LNCaP clone FGC (cell line): ENCODE data around the gene FAM209B.
A peak's percentile ranks its signal among the peaks of the same experiment; 100 is the strongest.

Experiments used
- DNase-seq: peaks from one replicate; pipeline ENCODE4 v3.0.0-alpha.2; 2011; ENCODE audit warnings: low read depth
- H3K4me3 ChIP-seq: 2 replicates; pipeline ENCODE4 v1.5.1; 2011; ENCODE audit warnings: mild to moderate bottlenecking, low read depth, low read length, control low read depth
- TF ChIP-seq, protein P1 (sequence below): IDR thresholded peaks from 2 replicates; pipeline ENCODE4 v1.5.1; 2012; ENCODE audit warnings: mild to moderate bottlenecking; ENCODE audit not compliant: control insufficient read depth, insufficient read depth; ENCODE audit errors: extremely low read depth

The FAM209B gene

DNA sequence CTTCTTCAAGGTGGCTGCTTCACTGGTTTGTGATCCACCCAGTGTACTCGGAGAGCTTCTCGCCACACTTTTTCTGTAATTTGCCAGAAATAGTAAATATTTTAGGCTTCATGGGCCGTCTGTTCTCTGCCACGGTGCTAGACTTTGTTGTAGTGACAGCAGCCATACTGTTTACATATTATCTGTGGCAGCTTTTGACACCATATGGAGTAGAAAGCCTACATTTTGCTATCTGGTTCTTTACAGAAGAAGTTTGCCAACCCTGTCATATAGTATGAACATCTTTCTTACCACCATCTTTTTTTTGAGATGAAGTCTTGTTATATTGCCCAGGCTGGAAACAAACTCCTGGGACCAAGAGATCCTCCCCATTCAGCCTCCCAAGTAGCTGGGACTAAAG lies 32.5 kb downstream of the FAM209B start:
- TF ChIP-seq, protein P1, sequence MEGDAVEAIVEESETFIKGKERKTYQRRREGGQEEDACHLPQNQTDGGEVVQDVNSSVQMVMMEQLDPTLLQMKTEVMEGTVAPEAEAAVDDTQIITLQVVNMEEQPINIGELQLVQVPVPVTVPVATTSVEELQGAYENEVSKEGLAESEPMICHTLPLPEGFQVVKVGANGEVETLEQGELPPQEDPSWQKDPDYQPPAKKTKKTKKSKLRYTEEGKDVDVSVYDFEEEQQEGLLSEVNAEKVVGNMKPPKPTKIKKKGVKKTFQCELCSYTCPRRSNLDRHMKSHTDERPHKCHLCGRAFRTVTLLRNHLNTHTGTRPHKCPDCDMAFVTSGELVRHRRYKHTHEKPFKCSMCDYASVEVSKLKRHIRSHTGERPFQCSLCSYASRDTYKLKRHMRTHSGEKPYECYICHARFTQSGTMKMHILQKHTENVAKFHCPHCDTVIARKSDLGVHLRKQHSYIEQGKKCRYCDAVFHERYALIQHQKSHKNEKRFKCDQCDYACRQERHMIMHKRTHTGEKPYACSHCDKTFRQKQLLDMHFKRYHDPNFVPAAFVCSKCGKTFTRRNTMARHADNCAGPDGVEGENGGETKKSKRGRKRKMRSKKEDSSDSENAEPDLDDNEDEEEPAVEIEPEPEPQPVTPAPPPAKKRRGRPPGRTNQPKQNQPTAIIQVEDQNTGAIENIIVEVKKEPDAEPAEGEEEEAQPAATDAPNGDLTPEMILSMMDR = no peak
- H3K4me3 ChIP-seq = no peak overlapping the region
- no peak for DNase-seq

DNA sequence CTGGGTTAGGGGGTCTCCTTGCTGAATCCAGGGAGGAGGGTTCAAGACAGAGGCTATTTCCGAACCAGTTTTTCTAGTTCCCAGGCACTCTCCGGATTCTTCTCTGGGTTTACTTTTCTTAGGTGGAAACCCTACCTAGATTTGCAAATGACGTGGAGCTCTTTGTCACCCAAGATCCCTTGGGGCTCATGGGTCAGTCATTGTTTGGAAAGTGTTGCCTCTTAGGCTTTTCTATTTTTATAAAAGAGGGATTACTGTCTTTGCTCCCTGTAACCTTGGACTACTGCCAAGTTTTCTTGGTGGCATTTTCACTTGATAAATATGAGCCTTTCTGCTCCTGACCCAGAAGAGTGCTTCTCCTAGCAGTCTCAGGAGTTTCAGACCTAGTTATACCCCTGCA lies 33.6 kb downstream of the FAM209B start:
- no peak overlapping the region for H3K4me3 ChIP-seq
- DNase-seq = peak; percentile 7
- TF ChIP-seq, protein P1 = no peak

DNA sequence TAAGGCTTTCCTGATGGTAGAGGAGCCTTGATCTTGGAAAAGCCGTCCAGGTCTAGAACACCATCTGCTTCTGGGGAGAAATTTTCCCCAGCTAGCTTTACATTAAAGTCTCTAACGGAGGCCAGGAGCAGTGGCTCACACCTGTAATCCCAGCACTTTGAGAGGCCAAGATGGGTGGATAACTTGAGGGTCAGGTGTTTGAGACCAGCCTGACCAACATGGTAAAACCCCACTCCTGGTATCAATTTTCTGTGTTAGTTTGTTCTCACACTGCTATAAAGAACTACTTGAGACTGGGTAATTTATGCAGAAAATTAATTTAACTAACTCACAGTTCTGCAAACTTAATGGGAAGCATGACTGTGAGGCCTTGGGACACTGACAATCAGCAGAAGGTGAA lies 37.8 kb downstream of the FAM209B start:
- TF ChIP-seq, protein P1 = no peak
- DNase-seq = no peak
- no peak overlapping the region for H3K4me3 ChIP-seq

GRCh38 chr20:56572172-56572571 lies 39.1 kb downstream of the FAM209B start:
- no peak overlapping the region for H3K4me3 ChIP-seq
- no peak for DNase-seq
- TF ChIP-seq, protein P1 = no peak

DNA sequence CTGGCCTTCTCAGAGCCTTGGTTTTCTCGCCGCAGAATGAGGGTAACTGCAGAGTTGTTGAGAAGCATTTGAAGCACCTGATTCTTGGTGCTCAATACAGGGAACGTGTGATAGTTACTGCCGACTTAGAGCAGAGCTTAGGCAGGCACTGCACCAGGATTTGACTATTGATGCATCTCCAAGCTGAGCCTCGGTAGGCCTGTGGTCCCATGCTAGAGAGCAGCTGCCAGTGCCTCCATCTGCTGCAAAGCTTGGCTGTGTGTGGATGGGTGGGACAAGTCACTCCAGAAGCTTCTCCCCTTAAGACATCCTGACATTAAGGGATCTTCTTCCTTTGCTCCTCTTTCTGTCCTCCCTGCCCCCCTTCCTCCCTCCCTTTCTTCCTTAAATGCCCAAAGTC lies 40.9 kb downstream of the FAM209B start:
- TF ChIP-seq, protein P1 = no peak
- no peak overlapping the region for H3K4me3 ChIP-seq
- no peak for DNase-seq

DNA sequence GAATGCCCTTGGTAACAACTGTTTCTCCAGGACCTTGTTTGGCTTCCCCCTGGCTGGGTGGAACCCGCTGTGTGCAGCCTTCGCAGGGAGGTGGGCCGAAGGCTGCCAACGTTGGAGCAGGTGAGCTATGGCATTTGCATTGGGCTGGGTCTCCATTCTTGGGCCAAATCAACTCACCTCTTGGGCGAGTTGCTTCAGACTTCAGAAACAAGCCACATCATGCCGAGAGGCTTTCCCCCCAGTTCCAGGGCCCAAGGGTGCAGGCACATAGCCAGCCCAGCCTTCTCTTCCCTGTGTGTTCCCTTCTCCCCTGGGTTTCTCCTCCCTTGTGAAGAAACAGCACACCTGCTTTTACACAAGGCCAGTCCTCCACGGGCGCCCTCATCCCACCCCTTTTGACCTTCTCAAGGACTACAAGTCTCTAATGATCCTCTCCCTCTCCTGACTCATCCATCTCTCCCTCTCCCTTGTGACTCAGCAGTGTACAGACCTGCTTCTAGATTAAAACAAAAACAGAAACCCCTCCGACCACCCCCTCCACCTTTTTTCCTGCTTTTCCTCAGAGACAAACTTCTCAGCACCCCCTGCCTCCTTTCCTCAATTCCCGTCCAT lies 41.6 kb downstream of the FAM209B start:
- H3K4me3 ChIP-seq = no peak overlapping the region
- no peak for DNase-seq

GRCh38 chr20:56575157-56575556 lies 42.1 kb downstream of the FAM209B start:
- no peak for DNase-seq
- TF ChIP-seq, protein P1 = no peak
- H3K4me3 ChIP-seq = no peak overlapping the region

More for the DNA sequence above, 41.6 kb downstream of the FAM209B start:
- TF ChIP-seq, protein P1 = no peak
